ENCODE results near the gene FLNC.
A peak's percentile ranks its signal among the peaks of the same experiment; 100 is the strongest.

FLNC gene

DNA sequence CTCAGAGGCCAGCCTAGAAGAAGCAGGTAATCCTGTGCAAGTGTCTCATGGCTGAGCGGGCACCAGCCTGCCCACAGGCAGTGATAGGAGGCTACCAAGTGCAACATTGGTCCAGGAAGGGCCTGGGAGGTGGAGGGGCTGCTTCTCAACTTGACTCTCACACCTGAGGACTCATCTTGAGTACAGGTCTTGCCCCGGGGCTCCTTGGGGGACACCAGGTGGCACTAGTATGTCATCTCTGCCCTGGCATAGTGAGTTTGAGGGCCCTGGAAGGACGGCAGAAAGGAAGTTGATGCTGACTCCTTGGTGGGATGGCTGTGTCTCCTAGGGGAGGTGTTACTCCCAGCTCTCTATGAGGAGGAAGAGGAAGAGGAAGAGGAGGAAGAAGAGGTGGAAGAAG lies 36.2 kb upstream of the FLNC start:
- Mint-ChIP-seq H3K27ac (peak overlapping the region in 1 of 2 donors; percentile 92), H3K27me3 (peaks cover 14% of the 10 kb centered on the region), H3K4me3 (no peak overlapping the region), H3K9me3 (no peaks in the 10 kb centered on the region), H3K4me1 (peaks cover 15% of the 10 kb centered on the region)
- DNase-seq: peak; percentile 16 to 26
- no peak for ATAC-seq

DNA sequence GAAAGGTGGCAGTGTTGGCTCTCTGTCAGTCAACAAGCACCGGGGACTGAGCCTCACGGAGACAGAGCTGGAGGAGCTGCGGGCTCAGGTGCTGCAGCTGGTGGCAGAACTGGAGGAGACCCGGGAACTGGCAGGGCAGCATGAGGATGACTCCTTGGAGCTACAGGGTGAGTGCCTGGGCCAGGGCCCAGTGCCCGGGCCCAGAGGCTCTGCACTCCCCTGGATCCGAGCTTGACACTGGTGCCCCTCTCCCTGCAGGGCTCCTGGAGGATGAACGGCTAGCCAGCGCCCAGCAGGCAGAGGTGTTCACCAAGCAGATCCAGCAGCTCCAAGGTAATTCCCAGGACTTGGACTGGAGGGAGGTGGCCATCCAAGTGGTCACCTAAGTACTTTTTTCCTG lies 35.8 kb upstream of the FLNC start:
- DNase-seq: no peak
- H3K27ac Mint-ChIP-seq: no peak overlapping the region
- no peak for ATAC-seq
- peaks cover 15% of the 10 kb centered on the region for H3K4me1 Mint-ChIP-seq
- H3K4me3 Mint-ChIP-seq: no peak overlapping the region
- peaks cover 10% of the 10 kb centered on the region for H3K27me3 Mint-ChIP-seq
- H3K9me3 Mint-ChIP-seq: no peaks in the 10 kb centered on the region

DNA sequence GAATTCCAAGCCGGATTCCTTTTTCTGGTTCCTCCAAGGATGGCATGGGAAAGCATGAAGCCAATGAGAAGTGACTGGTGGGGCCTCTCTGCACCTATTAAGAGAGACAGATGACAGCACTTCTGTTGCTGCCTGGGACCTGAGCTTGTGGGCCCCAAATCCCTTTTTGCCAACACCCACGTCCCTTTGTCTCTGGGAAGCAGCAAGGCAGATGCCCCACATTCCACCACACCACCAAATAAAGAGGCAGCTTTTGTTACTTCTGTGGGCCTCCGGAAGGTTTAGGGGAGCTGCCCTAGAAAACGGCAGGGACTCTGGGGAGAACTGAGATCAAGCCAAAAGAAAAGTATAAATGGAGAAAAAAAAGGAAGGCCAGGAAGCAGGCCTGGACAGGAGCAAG lies 35.1 kb upstream of the FLNC start:
- H3K9me3 Mint-ChIP-seq: no peaks in the 10 kb centered on the region
- H3K4me3 Mint-ChIP-seq: no peak overlapping the region
- DNase-seq (no peak), ATAC-seq (no peak)
- H3K4me1 Mint-ChIP-seq: peaks cover 14% of the 10 kb centered on the region
- no peak overlapping the region for H3K27ac Mint-ChIP-seq
- H3K27me3 Mint-ChIP-seq: peaks cover 4% of the 10 kb centered on the region

DNA sequence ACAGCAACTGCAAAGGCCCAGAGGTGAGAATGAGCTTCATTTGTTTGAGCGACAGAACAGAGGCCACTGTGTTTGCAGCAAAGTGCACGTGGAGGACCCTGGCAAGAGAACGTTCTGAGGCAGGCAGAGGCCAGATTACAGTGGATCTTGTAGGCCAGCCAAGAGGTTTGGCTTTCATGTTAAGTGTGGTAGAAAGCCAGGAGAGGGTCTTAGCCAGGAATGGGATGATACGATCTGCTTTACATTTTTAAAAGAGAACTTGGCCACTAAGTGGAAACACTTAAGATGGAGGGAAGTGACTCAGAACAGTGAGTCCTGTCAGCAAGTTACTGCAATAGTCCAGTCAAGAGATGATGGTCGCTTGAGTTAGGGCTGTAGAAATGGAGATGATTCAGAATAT lies 33.9 kb upstream of the FLNC start:
- DNase-seq (no peak), ATAC-seq (no peak)
- Mint-ChIP-seq H3K4me1 (peaks cover 9% of the 10 kb centered on the region), H3K4me3 (no peak overlapping the region), H3K9me3 (no peaks in the 10 kb centered on the region), H3K27me3 (no peaks in the 10 kb centered on the region), H3K27ac (peak overlapping the region in 1 of 2 donors; percentile 50)

DNA sequence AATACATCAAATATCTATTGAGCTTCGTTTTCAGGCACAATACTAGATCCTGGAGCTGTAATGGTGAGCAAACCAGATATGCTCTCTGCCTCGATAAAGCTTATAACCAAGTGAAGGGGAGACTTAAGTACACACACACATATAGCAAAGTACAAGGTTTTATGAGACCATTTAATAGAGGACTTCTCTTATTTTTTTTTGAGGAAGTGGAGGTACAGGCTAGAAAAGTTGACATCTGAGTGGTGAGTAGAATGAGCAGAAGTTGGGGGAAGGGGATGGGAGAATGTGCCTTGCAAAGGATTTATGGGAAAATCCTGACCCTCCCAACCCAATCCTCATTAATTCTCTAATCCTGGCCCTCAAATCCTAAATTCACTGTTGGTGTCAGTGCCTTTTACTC lies 30.8 kb upstream of the FLNC start:
- DNase-seq (no peak), ATAC-seq (no peak)
- H3K9me3 Mint-ChIP-seq: no peaks in the 10 kb centered on the region
- no peaks in the 10 kb centered on the region for H3K4me1 Mint-ChIP-seq
- no peaks in the 10 kb centered on the region for H3K27me3 Mint-ChIP-seq
- H3K27ac Mint-ChIP-seq: no peak overlapping the region
- H3K4me3 Mint-ChIP-seq: no peak overlapping the region

DNA sequence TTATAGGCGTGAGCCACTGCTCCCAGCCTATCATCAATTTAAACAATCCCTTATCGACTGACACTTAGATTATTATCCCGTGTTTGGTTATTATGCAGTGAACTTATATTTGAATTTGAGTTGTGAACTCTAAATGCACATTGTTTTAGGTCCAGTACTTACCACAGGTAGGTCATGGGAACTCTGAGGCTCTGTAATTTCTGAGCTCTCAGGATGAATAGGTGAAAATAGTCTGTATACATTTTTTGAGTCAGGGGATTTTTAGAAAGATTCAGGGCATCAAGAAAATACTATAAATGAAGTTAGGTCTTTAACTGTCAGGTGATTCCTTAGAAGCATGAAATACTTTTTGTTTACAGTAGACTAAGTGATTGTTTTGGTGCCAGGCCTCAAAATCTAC lies 29.6 kb upstream of the FLNC start:
- ATAC-seq (no peak), DNase-seq (no peak)
- no peak overlapping the region for H3K27ac Mint-ChIP-seq
- no peaks in the 10 kb centered on the region for H3K27me3 Mint-ChIP-seq
- no peaks in the 10 kb centered on the region for H3K4me1 Mint-ChIP-seq
- no peaks in the 10 kb centered on the region for H3K9me3 Mint-ChIP-seq
- H3K4me3 Mint-ChIP-seq: no peak overlapping the region

DNA sequence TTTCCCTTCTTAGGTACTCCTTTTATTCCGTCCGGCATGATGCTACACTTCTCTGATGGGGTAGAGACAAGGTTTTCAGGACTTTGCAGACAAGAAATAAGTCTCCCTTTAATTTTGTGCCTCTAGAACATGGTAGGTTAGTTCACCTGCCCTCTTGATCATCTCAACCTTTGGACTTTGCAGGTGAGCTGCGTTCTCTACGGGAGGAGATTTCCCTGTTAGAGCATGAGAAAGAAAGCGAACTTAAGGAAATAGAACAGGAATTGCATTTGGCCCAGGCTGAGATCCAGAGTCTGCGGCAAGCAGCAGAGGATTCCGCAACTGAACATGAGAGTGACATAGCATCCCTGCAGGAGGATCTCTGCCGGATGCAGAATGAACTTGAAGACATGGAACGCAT lies 29.2 kb upstream of the FLNC start:
- Mint-ChIP-seq H3K4me3 (no peak overlapping the region), H3K27me3 (no peaks in the 10 kb centered on the region), H3K4me1 (no peaks in the 10 kb centered on the region), H3K9me3 (no peaks in the 10 kb centered on the region), H3K27ac (peak overlapping the region in 1 of 2 donors; percentile 21)
- ATAC-seq: no peak
- no peak for DNase-seq

DNA sequence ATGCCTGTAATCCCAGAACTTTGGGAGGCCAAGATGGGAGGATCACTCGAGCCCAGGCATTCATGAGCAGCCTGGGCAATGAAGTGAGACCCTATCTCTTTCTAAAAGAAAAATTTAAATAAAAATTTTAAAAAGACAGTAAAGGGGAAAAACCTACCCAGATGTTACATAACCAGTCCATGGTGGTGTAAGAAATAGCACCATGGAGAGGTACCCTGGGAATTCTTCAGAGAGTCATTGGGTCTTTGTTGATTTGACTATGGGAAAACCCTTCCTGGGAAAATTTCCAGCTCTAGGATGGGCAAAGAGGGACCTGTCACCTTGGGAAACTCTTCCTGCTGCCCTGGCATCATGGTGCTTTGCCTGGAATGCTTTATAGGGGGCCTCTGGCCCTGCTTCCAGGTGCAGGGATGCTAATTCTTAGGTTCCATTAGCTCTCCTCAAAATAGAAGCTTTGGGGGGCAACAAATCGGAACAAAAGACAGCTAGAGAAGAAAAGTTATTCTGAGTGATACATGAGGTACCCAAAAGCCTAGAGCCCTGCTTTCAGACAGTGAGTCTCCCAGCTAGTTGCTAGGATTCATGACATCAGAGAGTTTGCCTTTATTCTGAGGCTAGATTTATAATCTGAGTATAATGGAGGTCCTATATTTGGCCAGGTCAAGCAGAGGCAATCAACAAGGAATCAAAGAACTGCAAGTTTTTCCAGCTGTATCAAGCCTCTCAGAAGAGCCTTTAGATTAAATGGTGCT lies 28.4 kb upstream of the FLNC start:
- no peaks in the 10 kb centered on the region for H3K9me3 Mint-ChIP-seq
- no peak for ATAC-seq
- no peak overlapping the region for H3K4me3 Mint-ChIP-seq
- no peaks in the 10 kb centered on the region for H3K4me1 Mint-ChIP-seq
- DNase-seq: no peak
- H3K27ac Mint-ChIP-seq: no peak overlapping the region
- no peaks in the 10 kb centered on the region for H3K27me3 Mint-ChIP-seq

DNA sequence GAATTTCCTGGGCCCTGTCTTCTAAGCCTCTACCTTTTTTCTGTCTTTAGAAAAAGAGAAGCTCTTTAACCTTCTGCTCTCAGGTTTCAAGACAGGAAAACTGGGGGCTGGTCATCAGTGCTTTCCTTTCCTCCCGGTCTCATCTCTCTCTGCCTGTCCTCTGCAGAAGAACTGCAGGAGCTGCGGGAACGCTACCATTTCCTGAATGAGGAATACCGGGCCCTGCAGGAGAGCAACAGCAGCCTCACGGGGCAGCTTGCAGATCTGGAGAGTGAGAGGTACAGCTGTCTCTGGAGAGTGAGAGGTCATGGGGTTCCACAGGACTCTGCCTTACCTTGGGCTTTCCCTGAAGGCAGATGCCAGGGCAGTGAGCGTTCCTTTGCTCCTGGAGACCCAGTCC lies 25.7 kb upstream of the FLNC start:
- Mint-ChIP-seq H3K27ac (no peak overlapping the region), H3K4me1 (no peaks in the 10 kb centered on the region), H3K27me3 (no peaks in the 10 kb centered on the region), H3K9me3 (no peaks in the 10 kb centered on the region), H3K4me3 (no peak overlapping the region)
- ATAC-seq (no peak), DNase-seq (no peak)

DNA sequence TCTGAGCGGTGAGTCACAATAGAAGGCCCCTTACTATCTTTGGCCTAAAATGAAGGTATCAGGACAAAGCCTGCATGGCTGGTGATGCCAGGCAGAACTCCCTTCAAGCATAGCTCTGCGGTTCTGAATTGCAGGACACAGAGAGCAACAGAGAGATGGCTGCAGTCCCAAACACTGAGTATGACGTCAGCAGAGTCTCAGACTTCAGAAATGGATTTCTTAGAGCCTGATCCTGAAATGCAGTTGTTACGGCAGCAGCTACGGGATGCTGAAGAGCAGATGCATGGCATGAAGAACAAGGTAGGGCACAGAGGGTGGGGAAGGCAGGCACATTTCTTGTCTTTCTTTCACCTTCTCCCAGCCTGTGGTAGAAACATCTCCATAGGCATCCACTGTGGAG lies 25.0 kb upstream of the FLNC start:
- H3K27me3 Mint-ChIP-seq: no peaks in the 10 kb centered on the region
- H3K27ac Mint-ChIP-seq: no peak overlapping the region

DNA sequence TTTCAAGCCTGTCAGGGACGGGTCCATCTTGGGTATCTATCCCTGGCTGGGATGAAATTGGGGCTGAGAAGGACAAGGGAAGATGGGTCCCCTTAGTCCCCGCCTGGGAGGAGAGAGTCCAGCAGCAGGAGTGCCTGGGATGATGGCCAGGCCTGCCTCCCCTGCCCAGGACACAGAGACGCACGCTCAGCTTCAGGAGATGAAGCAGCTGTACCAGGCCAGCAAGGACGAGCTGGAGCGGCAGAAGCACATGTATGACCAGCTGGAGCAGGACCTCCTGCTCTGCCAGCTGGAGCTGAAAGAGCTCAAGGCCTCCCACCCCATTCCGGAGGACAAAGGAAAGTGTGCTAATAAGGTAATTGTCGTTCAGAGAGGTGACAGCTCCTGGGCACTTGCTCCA lies 23.0 kb upstream of the FLNC start:
- Mint-ChIP-seq H3K27ac (no peak overlapping the region), H3K4me3 (no peak overlapping the region), H3K27me3 (no peaks in the 10 kb centered on the region), H3K4me1 (no peaks in the 10 kb centered on the region), H3K9me3 (no peaks in the 10 kb centered on the region)
- ATAC-seq: no peak
- no peak for DNase-seq

More for the DNA sequence above, 25.0 kb upstream of the FLNC start:
- no peaks in the 10 kb centered on the region for H3K9me3 Mint-ChIP-seq
- ATAC-seq: no peak
- H3K4me3 Mint-ChIP-seq: no peak overlapping the region
- DNase-seq: no peak
- no peaks in the 10 kb centered on the region for H3K4me1 Mint-ChIP-seq

DNA sequence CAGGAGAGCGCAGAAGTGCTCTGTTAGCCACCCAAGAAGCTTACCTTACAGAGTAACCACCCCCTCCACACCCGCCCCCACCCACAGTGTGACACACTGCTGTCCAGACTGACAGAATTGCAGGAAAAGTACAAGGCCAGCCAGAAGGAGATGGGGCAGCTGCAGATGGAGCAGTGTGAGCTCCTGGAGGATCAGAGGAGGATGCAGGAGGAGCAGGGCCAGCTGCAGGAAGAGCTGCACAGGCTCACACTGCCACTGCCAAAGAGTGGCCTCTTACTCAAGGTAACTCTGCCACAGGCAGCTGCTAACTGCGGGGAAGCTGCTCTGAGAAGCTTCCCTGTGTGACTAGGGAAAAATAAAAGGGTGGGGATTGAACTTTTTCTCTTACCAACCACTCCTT lies 20.8 kb upstream of the FLNC start:
- no peaks in the 10 kb centered on the region for H3K9me3 Mint-ChIP-seq
- no peak overlapping the region for H3K4me3 Mint-ChIP-seq
- H3K27ac Mint-ChIP-seq: no peak overlapping the region
- H3K4me1 Mint-ChIP-seq: no peaks in the 10 kb centered on the region
- no peak for DNase-seq
- ATAC-seq: no peak
- no peaks in the 10 kb centered on the region for H3K27me3 Mint-ChIP-seq

DNA sequence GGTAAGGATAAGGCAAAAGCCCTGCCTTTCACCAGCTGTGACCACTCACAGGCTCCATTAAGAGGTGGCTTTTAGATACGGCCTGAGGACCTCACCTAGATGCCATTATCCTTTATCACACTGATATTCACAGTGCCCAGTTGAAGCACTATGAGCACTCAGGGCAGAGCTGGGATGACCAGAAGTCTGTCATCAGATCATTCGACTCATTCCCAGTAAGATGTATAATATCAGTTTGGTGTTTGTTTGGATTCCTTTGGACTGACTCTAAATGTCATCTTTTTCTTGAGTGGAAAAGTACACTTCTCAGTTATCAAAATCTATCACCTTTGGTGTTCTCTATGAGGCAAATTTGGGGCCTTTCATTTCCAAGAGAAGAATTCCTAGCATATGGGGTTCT lies 19.7 kb upstream of the FLNC start:
- H3K4me3 Mint-ChIP-seq: no peak overlapping the region
- DNase-seq: no peak
- no peaks in the 10 kb centered on the region for H3K4me1 Mint-ChIP-seq
- ATAC-seq: no peak
- no peak overlapping the region for H3K27ac Mint-ChIP-seq
- H3K27me3 Mint-ChIP-seq: no peaks in the 10 kb centered on the region
- no peaks in the 10 kb centered on the region for H3K9me3 Mint-ChIP-seq

DNA sequence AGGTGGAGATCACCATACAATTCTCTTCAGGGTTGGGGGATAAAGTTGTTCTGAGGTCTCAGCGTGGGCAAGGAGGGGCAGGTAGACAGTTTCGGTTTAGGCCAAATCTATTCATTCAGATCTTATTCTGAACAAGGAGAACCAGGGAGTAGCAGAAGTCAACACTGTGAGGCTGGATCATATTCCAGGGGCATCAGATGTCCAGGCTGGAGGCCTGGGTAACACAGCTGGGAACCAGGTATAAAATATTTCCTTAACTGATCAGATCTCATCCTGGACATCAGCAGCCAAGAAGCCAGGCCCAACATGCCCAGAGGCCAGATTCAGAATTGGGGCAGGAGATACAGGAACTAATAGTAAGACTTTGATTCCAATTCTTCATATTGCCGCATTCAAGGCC lies 19.2 kb upstream of the FLNC start:
- ATAC-seq (no peak), DNase-seq (no peak)
- H3K9me3 Mint-ChIP-seq: no peaks in the 10 kb centered on the region
- no peaks in the 10 kb centered on the region for H3K27me3 Mint-ChIP-seq
- no peaks in the 10 kb centered on the region for H3K4me1 Mint-ChIP-seq
- H3K27ac Mint-ChIP-seq: no peak overlapping the region
- H3K4me3 Mint-ChIP-seq: no peak overlapping the region

DNA sequence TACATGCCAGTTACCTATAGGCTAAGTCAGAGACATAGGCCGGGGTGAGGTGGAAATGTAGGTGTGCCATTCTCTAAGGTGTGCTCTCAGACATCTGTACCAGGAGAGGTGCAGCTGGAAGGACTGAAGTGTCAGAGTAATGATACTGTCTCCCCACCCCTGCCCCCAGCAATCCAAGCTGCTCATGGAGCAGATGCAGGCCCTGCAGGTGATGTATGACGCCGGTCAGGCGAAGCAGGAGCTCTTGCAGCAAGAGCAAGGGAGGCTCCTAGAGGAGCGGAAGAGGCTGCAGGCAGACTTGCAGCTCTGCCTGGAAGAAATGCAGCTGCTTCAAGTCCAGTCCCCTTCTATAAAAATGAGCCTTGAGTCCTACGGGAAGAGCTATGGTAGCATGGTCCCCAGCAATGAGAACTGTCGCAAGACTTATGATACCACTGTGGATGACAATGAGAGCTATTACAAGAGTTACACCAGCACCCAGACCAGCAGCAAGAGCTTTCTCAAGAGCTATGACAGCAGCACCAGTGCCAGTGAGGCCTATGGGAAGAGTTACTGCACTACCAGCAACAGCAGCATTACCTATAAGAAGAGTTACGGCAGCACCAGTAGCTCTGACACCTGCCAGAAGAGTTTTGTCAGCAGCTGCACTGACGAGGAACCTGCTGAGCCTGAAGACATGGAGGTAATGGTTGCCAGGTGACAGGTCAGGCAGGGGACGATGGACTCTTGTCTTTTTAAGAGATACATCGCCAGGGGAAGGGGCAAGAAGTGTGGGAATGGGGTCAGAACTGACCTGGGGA lies 18.4 kb upstream of the FLNC start:
- Mint-ChIP-seq H3K4me3 (no peak overlapping the region), H3K4me1 (no peaks in the 10 kb centered on the region), H3K27ac (no peak overlapping the region), H3K27me3 (no peaks in the 10 kb centered on the region), H3K9me3 (no peaks in the 10 kb centered on the region)
- ATAC-seq (no peak), DNase-seq (no peak)

DNA sequence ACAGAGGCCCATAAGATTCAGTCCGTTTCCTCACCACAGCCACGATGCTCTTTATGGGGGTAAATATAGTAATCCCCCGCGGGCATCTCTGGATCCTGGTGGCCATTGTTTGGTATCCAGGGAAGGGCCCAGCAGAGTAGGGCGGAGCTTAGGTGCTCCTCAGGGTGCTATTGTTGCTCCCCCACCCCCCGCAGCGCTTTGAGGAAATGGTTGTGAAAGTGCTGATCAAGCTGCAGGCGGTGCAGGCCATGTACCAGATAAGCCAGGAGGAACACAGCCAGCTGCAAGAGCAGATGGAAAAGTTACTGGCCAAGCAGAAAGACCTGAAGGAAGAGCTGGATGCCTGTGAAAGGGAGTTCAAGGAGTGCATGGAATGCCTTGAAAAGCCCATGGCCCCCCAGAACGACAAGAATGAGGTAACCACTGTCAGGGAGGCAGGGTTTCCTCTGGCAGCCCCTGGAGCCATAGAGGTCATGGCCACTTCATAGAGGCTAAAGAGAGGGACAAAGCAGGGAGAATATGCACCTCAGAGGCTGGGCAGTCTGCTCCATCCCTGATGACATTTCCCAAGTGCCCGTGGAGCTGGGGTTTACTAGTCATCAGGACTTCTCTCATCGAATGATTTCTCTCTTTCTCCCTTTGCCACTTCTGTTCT lies 17.6 kb upstream of the FLNC start:
- no peak for ATAC-seq
- Mint-ChIP-seq H3K27me3 (no peaks in the 10 kb centered on the region), H3K4me3 (no peak overlapping the region), H3K27ac (no peak overlapping the region), H3K4me1 (no peaks in the 10 kb centered on the region), H3K9me3 (no peaks in the 10 kb centered on the region)
- DNase-seq: no peak

Measured in stimulated activated naive CD8-positive, alpha-beta T cell treated with anti-CD3 and anti-CD28 coated beads, Interleukin-15, amount 100 ng/mL, for 72 hours (primary cell).